ENCODE measurements around the gene HRH3. TPM values are rescaled to one million over a fixed set of nuclear protein-coding genes. Genes with fewer than 3 reads are reported as not detected.

The HRH3 gene
- polyA plus RNA-seq, 6 donors from 2014 or later: not detected

DNA sequence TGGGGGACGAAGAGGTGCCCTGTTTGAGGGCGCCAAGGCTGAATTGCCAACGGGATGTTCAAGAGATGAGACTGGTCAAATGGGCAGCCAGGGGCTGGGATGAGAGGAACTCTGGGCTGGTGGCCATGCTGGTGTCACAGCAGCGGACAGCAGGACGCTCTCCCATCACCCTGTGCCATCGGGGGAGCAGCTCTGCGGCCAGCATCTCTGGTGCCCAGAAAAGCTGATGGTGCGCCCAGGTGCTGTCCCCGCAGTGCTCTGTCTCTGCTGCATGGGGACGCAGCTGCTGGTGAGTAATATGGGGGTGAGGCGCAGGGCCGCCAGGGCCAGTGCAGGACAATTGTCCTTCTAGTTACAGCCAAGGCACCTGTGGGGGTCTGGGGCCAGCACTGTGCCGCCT lies 4.9 kb upstream of the HRH3 start:
- DNase-seq (no peak), ATAC-seq (ENCODE audit: low read depth in 2 of 2) (no peak)
- H3K9me3 Mint-ChIP-seq: peaks cover 0 to 3% (median 0%) of the 10 kb centered on the region in 7 donors
- H3K36me3 Mint-ChIP-seq: no peaks in the 10 kb centered on the region
- H3K4me1 Mint-ChIP-seq: peaks cover 0 to 4% (median 3%) of the 10 kb centered on the region in 3 donors
- H3K4me3 Mint-ChIP-seq: no peak overlapping the region
- peak overlapping the region in 1 of 6 donors; percentile 82 for H3K27ac Mint-ChIP-seq
- H3K27me3 Mint-ChIP-seq: peaks cover 8 to 69% (median 50%) of the 10 kb centered on the region in 3 donors

DNA sequence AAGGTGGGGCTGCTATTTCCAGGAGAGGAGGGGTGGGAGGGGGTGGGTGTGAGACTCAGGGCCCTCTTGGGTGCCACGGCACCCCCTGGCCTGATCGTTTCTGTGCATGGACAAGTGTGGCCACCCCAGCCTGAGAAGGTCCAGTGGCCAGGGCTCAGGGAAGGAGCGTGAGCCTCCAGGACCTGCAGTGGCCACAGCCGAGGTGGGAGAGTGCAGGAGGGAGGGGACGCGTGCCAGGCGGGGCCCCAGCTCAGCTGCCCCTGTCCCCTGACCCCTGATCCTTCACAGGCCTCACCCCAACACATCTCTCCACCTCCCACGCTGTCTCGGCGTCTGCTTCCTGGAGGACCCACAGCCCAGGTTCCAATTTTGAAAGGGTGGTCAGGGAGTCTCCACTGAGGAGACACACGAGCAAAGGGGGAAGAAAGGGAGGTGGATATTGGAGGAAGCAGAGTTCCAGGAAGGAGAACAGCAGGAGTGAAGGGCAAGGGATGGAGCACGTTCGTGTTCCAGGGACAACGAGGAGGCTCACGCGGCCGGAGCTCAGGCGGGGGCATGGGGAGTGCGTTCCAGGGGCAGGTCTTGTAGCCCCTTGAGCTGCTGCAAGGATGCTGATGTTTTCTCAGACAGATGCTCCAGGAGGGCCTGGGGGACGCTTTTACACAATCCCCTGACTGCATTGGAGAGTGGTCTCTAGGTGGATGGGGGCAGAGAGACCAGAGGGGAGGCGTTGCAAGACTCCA lies 4.2 kb upstream of the HRH3 start:
- no peaks in the 10 kb centered on the region for H3K36me3 Mint-ChIP-seq
- ATAC-seq (ENCODE audit: low read depth in 2 of 2) (no peak), DNase-seq (no peak)
- peak overlapping the region in 2 of 8 donors; percentile 48 to 61 for H3K4me3 Mint-ChIP-seq
- no peak overlapping the region for H3K27ac Mint-ChIP-seq
- peaks cover 0 to 3% (median 0%) of the 10 kb centered on the region in 7 donors for H3K9me3 Mint-ChIP-seq
- peaks cover 2 to 5% (median 3%) of the 10 kb centered on the region in 3 donors for H3K4me1 Mint-ChIP-seq
- H3K27me3 Mint-ChIP-seq: peaks cover 8 to 71% (median 53%) of the 10 kb centered on the region in 3 donors

DNA sequence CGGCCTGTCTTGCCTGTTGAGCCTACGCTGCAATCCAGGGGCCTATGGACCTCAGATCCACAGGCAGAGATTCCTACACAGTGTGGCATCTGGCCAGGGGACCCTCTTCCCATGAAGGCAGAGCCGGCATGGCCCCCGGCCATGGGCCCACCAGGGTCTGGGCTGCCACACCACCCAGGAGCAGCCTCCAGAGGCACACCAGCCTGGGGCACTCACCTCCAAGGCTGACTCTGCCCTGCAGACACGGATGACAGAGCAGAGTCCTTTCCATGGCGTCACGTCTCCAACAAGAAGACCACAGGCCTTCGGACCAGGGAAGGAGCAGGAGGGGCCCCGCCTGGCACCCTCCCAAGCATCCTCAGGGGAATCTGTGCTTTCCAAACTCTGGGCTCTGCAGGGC lies 3.5 kb upstream of the HRH3 start:
- DNase-seq (no peak), ATAC-seq (ENCODE audit: low read depth in 2 of 2) (no peak)
- Mint-ChIP-seq H3K4me3 (no peak overlapping the region), H3K36me3 (no peaks in the 10 kb centered on the region), H3K27me3 (peaks cover 8 to 78% (median 60%) of the 10 kb centered on the region in 3 donors), H3K9me3 (peaks cover 0 to 3% (median 0%) of the 10 kb centered on the region in 7 donors), H3K4me1 (peaks cover 6 to 8% (median 7%) of the 10 kb centered on the region in 3 donors), H3K27ac (no peak overlapping the region)

DNA sequence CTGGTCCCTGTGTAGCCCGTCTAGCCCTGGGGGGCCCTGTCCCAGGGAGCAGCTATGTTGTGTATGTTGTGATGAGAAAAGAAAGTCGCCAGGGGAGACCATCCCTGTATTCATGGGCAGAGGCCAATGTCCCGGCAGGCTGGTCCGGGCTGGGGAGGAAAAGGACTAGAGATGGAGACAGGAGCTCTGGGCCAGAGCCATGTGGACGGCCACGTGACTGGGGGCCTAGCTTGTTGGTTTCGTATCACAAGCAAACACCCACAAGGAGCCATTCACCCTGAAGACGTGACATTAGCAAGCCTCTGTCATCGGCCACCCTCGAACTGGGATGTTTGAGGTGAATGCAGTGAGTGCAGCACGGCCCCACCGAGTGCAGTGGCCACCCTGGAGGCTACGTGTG lies 2.9 kb upstream of the HRH3 start:
- peak overlapping the region in 1 of 8 donors; percentile 9 for H3K4me3 Mint-ChIP-seq
- ATAC-seq (ENCODE audit: low read depth in 2 of 2) (no peak), DNase-seq (no peak)
- H3K9me3 Mint-ChIP-seq: peaks cover 0 to 3% (median 0%) of the 10 kb centered on the region in 7 donors
- H3K36me3 Mint-ChIP-seq: no peaks in the 10 kb centered on the region
- peaks cover 8 to 83% (median 60%) of the 10 kb centered on the region in 3 donors for H3K27me3 Mint-ChIP-seq
- H3K4me1 Mint-ChIP-seq: peaks cover 6 to 8% (median 7%) of the 10 kb centered on the region in 3 donors
- no peak overlapping the region for H3K27ac Mint-ChIP-seq

DNA sequence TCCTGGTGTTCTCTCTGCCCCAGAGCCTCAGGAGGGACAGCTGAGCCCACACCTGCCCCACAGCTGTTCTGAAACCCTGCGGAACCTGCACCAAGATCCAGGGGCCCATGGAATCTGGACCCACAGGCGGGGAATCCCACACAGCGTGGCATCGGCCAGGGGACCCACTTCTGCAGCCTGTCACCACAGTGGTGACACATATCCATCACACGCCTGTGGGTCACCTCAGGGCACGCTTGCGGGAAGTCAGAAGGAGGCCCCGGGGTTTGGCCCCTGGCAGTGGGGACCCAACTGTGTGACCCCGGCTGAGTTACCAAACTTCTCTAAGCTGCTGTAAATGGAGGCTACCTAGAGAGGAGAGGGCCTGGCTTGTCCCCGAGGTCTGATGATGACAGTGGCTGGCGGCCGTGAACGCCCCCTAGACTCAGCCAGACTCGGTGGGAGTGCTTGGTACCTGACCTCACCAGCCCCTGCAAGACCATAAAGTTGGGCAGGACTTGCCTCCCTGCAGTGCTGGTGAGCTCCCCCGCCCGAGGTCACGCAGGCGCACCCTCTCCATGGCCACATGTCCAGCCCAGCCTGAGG lies 2.3 kb upstream of the HRH3 start:
- H3K27ac Mint-ChIP-seq: no peak overlapping the region
- peaks cover 8 to 88% (median 60%) of the 10 kb centered on the region in 3 donors for H3K27me3 Mint-ChIP-seq

DNA sequence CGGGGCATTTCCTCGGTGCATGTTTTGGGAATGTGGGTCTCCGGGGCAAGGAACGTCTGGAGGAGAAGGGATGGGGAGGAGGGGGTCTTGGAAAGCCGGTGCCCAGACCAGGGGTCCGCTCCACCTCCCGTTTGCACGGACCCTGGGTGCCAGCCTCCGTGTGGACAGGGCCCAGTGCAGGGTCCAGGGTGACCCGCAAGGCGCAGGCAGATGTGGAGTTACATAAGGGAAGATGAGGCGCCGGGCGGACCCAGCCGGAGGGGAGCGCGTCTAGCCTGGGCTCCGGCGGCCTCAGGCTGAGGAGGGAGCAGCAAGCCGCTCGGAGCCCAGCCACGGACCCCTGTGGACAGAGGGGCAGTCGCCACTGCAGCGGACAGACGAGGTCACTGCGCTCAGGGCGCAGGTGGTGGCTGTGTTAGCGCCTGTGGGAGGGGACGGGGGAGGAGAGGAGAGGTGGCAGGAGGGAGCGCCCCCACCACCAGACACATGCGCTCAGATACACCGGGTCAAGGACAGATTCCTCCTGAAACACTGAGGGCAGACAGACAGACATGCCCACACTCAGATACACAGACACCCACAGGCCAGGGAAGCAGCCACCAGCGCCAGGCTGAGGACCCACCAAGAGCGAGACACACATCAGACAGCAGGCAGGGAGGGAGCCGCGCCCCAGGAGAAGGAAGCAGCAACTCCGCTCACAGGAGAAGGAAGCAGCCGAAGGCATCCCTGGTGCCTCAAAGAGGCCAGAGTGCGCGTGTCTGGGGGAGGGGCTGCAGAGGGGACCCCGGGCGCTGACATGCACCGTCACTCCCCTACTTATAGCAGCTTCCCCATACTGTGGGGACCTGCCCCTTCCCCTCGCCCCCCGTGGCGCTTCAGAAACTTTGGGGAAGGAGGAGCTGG lies 839 bp upstream of the HRH3 start:
- Mint-ChIP-seq H3K9me3 (peaks cover 0 to 3% (median 0%) of the 10 kb centered on the region in 7 donors), H3K4me3 (peak overlapping the region in 7 of 8 donors; percentile 26 to 73 (median 47)), H3K27ac (no peak overlapping the region), H3K27me3 (peaks cover 8 to 85% (median 59%) of the 10 kb centered on the region in 3 donors), H3K36me3 (no peaks in the 10 kb centered on the region), H3K4me1 (peaks cover 6 to 8% (median 7%) of the 10 kb centered on the region in 3 donors)
- ATAC-seq (ENCODE audit: low read depth in 2 of 2): no peak
- DNase-seq: no peak

More for the DNA sequence above, 2.3 kb upstream of the HRH3 start:
- ATAC-seq (ENCODE audit: low read depth in 2 of 2): no peak
- no peak for DNase-seq
- Mint-ChIP-seq H3K4me3 (no peak overlapping the region), H3K36me3 (no peaks in the 10 kb centered on the region), H3K4me1 (peaks cover 6 to 8% (median 7%) of the 10 kb centered on the region in 3 donors), H3K9me3 (peaks cover 0 to 3% (median 0%) of the 10 kb centered on the region in 7 donors)

DNA sequence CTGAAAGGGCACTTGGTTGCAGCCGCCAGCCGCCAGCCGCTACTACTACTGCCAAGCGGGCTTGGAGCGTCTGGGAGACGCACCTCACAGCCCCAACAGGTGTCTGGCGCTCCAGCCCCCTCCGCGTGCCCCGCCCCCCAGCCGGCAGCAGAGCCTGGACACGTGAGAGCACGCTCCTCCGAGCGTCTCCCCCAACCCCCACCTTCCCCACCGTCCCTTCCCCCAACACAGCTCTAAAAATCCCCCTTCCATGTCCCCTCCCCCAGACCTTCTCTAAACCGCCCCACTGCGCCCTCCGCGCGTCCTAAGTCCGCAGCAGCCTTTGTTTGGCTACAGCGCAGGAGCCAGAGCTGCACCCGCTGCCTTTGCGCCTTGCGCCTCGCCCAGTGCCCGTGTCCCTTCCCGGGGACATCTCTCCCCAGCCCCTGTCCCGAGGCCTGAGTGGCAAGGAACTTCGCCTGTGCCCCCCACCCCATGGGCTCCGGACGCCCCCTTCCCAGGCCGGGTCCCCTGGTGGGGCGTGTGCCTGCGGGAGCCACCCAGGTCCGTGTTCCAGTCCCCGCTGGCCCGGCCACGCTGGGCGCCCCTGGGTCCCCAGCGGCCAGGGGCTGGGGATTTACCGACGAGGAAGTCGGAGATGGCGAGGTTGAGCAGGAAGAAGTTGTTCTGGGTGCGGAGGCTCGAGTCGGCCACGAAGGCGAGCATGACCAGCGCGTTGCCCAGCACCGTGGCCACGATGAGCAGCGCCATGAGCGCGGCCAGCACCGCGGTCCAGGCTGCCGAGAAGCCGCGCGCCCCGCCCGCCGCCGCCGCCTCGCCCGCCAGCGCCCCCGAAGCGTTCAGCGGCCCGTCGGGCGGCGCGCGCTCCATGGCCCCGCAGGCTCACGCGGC lies 732 bp downstream of the HRH3 start:
- H3K27me3 Mint-ChIP-seq: peaks cover 4 to 83% (median 59%) of the 10 kb centered on the region in 3 donors
- no peaks in the 10 kb centered on the region for H3K9me3 Mint-ChIP-seq
- peak; percentile 20 to 33 for ATAC-seq (ENCODE audit: low read depth in 2 of 2)
- H3K36me3 Mint-ChIP-seq: no peaks in the 10 kb centered on the region
- no peak overlapping the region for H3K27ac Mint-ChIP-seq
- peaks cover 6 to 8% (median 7%) of the 10 kb centered on the region in 3 donors for H3K4me1 Mint-ChIP-seq
- H3K4me3 Mint-ChIP-seq: peak overlapping the region in 7 of 8 donors; percentile 61 to 82 (median 67)
- no peak for DNase-seq

DNA sequence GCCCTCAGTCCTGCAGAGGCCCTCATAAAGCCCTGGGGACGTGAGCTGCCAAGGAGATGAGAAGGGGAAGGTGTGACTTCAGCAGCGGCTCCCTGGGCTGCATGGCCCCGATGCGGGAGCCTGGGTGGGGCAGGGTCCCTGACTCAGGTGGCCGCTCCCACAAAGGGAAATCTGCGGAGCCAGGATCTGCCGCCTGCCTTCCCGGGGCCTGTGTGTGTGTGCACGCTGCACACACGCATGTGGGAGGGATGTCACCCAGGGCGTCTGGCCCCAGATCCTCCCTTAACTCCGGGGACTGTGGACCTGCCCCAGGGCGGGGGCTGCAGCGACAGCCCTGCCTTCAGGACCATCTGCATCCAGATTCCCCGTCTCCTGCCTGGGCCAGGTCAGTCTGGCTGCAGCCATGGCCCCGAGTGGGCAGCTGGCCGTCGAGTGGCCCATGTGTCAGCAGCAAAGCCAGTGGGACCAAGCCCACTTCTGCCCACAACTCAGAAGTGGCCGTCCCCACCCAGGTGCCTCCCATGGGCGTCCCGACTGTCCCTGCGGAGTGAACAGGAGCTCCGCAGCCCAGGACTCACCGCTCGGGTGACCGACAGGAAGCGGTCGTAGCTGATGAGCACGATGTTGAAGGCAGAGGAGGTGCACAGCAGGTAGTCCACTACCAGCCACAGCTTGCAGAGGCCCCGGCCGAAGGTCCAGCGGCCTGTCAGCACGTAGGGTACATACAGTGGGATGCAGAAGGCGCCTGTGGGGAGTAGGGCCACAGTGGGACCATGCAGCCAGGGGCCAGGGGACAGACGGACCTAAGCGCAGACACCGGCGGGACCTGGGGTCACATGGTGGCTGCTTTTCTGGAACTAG lies 1.9 kb downstream of the HRH3 start:
- Mint-ChIP-seq H3K4me3 (peak overlapping the region in 2 of 8 donors; percentile 12 to 42), H3K27ac (no peak overlapping the region), H3K4me1 (peaks cover 6 to 8% (median 7%) of the 10 kb centered on the region in 3 donors), H3K27me3 (peaks cover 3 to 78% (median 50%) of the 10 kb centered on the region in 3 donors), H3K9me3 (no peaks in the 10 kb centered on the region), H3K36me3 (no peaks in the 10 kb centered on the region)
- DNase-seq (no peak), ATAC-seq (ENCODE audit: low read depth in 2 of 2) (no peak)

DNA sequence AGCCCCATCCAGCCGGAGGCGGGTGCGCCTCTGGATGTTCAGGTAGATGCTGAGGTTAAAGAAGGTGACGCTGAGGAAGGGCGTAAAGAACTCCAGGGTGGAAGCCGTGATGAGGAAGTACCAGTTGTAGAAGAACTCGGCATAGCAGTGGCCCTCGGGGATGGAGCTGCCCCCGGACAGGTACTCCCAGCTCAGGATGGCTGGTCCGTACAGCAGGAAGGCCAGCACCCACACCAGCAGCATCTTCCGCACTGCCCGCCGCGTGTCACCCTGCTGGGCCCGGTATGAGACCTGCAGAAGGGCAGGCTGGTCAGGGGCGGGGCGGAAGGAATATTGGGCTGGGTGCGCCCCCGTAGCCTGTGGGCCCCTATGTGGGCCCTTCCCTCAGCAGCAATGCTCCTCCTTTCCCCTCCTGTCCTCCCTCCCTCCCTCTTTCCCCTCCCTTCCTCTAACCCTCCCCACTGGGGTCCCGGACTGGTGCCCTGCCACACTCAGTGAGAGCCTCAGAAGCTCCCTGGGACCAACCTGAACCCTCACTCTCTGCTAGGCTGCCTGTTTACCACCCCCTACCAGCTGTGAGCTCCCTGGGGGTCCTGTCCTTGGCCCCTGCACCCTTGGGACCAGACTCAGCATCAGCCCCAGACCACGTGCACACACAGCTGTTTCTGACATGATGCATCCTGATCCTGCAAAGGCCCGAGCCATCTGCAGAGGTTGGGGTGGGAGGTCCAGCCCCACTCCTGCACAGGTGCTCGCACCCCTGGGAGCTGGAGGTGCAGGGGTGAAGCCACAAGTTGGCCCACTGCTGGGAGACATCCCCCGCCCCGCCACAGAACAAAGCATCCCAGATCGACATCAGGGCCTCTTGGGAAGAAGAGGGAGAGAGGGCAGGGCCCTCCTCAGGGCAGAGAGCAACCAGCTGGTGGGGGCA lies 3.2 kb downstream of the HRH3 start:
- Mint-ChIP-seq H3K4me1 (peaks cover 6 to 8% (median 7%) of the 10 kb centered on the region in 3 donors), H3K36me3 (no peaks in the 10 kb centered on the region), H3K4me3 (no peak overlapping the region), H3K27ac (no peak overlapping the region), H3K9me3 (no peaks in the 10 kb centered on the region), H3K27me3 (peaks cover 0 to 74% (median 43%) of the 10 kb centered on the region in 3 donors)
- DNase-seq (no peak), ATAC-seq (ENCODE audit: low read depth in 2 of 2) (no peak)

DNA sequence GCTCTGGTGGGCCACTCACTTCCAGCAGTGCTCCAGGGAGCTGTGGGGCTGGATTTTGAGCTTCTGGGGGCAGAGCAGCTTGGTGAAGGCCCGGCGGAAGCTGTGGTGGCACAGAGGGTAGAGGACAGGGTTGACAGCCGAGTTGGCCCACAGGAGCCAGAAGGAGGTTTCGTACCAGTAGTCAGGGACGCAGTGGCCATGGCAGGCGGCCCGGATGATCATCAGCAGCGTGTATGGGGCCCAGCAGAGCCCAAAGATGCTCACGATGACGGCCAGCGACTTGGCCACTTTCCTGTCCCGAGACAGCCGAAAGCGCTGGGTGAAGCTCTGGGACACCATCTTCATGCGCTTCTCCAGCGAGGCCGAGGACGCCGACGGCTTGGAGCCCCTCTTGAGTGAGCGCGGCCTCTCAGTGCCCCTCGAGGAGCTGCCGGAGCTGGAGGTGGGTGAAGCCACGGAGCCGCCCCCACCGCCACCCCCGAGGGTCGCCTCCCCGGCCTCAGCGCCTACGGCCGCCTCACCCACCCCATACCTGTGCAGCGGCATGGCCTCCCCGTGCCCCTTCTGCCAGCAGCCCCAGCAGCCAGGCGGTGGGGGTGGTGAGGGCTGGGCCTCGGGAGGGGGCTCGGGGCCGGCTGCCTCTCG lies 4.0 kb downstream of the HRH3 start:
- no peak for DNase-seq
- peaks cover 0 to 70% (median 38%) of the 10 kb centered on the region in 3 donors for H3K27me3 Mint-ChIP-seq
- H3K4me3 Mint-ChIP-seq: no peak overlapping the region
- no peak overlapping the region for H3K27ac Mint-ChIP-seq
- H3K4me1 Mint-ChIP-seq: peaks cover 6% of the 10 kb centered on the region in 3 donors
- no peaks in the 10 kb centered on the region for H3K36me3 Mint-ChIP-seq
- ATAC-seq (ENCODE audit: low read depth in 2 of 2): no peak
- no peaks in the 10 kb centered on the region for H3K9me3 Mint-ChIP-seq

Data from naive B cell (primary cell).